ENCODE measurements around the gene PCDHGB3.
"Not testable (repeated sequence)": the region's sequence is repeated elsewhere in the genome, so short reads cannot be mapped to it uniquely, and the experiment has no call there.

The PCDHGB3 gene

DNA sequence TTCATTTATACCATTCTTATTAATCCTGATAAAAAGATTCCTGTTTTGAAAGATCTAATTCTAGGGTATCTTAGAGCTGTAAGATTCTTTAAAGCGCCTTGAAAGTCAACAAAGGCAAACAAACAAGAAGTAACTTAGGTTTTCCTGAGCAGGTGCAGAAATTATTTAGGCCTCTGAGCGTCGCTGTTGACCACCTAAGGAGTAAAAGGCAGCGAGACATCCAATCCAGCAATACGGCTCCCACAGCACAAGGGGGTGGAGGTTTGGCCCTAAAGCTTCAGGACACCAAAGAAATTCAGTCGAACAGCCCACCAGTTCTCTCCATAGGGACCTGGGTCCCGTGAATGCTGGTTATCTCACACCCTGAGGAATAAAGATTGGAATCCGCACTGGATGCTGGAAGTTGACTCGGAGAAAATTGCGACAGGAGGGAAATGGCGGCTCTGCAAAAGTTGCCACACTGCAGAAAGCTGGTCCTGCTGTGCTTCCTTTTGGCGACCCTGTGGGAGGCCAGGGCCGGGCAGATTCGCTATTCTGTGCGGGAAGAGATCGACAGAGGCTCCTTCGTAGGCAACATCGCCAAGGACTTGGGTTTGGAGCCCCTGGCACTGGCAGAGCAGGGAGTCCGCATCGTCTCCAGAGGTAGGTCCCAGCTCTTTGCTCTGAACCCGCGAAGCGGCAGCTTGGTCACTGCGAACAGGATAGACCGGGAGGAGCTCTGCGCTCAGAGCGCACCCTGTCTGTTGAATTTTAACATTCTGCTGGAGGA lies 31.3 kb upstream of the PCDHGB3 start, which contains the start of gene PCDHGA2:
Gene PCDHGA2 (plus strand): TSS at position 223 of the 769 bp plus-strand sequence.
- TF ChIP-seq, protein P1, sequence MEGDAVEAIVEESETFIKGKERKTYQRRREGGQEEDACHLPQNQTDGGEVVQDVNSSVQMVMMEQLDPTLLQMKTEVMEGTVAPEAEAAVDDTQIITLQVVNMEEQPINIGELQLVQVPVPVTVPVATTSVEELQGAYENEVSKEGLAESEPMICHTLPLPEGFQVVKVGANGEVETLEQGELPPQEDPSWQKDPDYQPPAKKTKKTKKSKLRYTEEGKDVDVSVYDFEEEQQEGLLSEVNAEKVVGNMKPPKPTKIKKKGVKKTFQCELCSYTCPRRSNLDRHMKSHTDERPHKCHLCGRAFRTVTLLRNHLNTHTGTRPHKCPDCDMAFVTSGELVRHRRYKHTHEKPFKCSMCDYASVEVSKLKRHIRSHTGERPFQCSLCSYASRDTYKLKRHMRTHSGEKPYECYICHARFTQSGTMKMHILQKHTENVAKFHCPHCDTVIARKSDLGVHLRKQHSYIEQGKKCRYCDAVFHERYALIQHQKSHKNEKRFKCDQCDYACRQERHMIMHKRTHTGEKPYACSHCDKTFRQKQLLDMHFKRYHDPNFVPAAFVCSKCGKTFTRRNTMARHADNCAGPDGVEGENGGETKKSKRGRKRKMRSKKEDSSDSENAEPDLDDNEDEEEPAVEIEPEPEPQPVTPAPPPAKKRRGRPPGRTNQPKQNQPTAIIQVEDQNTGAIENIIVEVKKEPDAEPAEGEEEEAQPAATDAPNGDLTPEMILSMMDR (IDR thresholded peaks at IDR 0.05; ENCODE audit: control extremely low read depth, extremely low read depth, low read depth, missing control alignments), result peak; percentile 35
- ChIA-PET CTCF (interaction anchor here (1.1 to 2.5 kb wide), 14 partner anchors 8 to 492 kb away, joined by 3 to 14 read pairs (median 5); partner anchors contain the start of genes PCDHGA1, PCDHGA10, PCDHGA12 and PCDHGB1), POLR2A (no interaction called here)
- peak; percentile 47 for DNase-seq (ENCODE audit: extremely low spot score)

- DNase-seq (ENCODE audit: extremely low spot score); POLR2A ChIA-PET: not testable (repeated sequence)
- CTCF ChIA-PET, result interaction anchor here (2.2 kb wide), 1 partner anchor 10 kb away, joined by 7 read pairs; the partner anchor contains the start of gene PCDHGA1
Observed at GRCh38 chr5:141340781-141341354, 29.2 kb upstream of the PCDHGB3 start.

GRCh38 chr5:141342773-141343172 lies 27.3 kb upstream of the PCDHGB3 start:
- CTCF ChIA-PET, result interaction anchor here (0.9 to 2.3 kb wide), 6 partner anchors 12 to 221 kb away, joined by 3 to 7 read pairs (median 5); partner anchors contain the start of genes PCDHGA1, PCDHGA10, PCDHGA12 and TAF7
- POLR2A ChIA-PET, result no interaction called here
- TF ChIP-seq, protein P1 (IDR thresholded peaks at IDR 0.05; ENCODE audit: control extremely low read depth, extremely low read depth, low read depth, missing control alignments), result no peak

GRCh38 chr5:141343242-141343952 lies 26.6 kb upstream of the PCDHGB3 start, which contains the start of gene PCDHGA3:
TSS of gene PCDHGA3 (plus strand) at chr5:141343829. CDS start at chr5:141344034, 205 bp downstream.
- ChIA-PET POLR2A (no interaction called here), CTCF (interaction anchor here (1.2 to 2.3 kb wide), 6 partner anchors 13 to 220 kb away, joined by 4 to 7 read pairs (median 4); partner anchors contain the start of genes PCDHGA1, PCDHGA10 and PCDHGA12)
- no peak for DNase-seq (ENCODE audit: extremely low spot score)
- TF ChIP-seq, protein P1 (IDR thresholded peaks at IDR 0.05; ENCODE audit: control extremely low read depth, extremely low read depth, low read depth, missing control alignments), result no peak

More at GRCh38 chr5:141342773-141343172, 27.3 kb upstream of the PCDHGB3 start:
- DNase-seq (ENCODE audit: extremely low spot score), result no peak

- no peak for DNase-seq (ENCODE audit: extremely low spot score)
- CTCF ChIA-PET, result interaction anchor here (1.0 to 2.3 kb wide), 7 partner anchors 13 to 220 kb away, joined by 4 to 7 read pairs (median 5); partner anchors contain the start of genes PCDHGA1, PCDHGA10, PCDHGA12 and PCDHGB2
- POLR2A ChIA-PET, result no interaction called here
- TF ChIP-seq, protein P1 (IDR thresholded peaks at IDR 0.05; ENCODE audit: control extremely low read depth, extremely low read depth, low read depth, missing control alignments), result no peak
Observed at GRCh38 chr5:141343953-141344463, 26.0 kb upstream of the PCDHGB3 start.

DNA sequence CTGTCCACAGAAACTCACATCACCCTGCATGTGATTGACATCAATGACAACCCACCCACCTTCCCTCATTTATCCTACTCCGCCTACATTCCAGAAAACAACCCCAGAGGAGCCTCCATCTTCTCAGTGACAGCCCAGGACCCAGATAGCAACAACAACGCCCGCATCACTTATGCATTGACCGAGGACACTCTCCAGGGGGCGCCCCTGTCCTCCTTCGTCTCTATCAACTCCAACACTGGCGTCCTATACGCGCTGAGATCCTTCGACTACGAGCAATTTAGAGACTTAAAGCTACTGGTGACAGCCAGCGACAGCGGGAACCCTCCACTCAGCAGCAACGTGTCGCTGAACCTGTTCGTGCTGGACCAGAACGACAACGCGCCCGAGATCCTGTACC lies 24.7 kb upstream of the PCDHGB3 start:
- CTCF ChIA-PET, result interaction anchor here (1.3 to 1.6 kb wide), 2 partner anchors 10 to 67 kb away, joined by 3 to 5 read pairs; partner anchors contain the start of gene PCDHGA10
- TF ChIP-seq, protein P1 (IDR thresholded peaks at IDR 0.05; ENCODE audit: control extremely low read depth, extremely low read depth, low read depth, missing control alignments), result no peak
- no peak for DNase-seq (ENCODE audit: extremely low spot score)
- POLR2A ChIA-PET, result no interaction called here

DNA sequence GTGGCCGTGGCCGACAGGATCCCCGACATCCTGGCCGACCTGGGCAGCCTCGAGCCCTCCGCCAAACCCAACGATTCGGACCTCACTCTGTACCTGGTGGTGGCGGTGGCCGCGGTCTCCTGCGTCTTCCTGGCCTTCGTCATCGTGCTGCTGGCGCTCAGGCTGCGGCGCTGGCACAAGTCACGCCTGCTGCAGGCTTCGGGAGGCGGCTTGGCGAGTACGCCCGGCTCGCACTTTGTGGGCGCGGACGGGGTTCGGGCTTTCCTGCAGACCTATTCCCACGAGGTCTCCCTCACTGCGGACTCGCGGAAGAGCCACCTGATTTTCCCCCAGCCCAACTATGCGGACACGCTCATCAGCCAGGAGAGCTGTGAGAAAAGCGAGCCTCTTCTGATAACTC lies 24.0 kb upstream of the PCDHGB3 start:
- CTCF ChIA-PET, result interaction anchor here (1.3 to 1.9 kb wide), 2 partner anchors 8 to 11 kb away, joined by 3 to 8 read pairs; partner anchors contain the start of gene PCDHGA2
- POLR2A ChIA-PET; DNase-seq (ENCODE audit: extremely low spot score): not testable (repeated sequence)

All from GM10248 (cell line).